Panc1 (cell line): ENCODE results near the gene TMEM271. TPM values are rescaled to one million over a fixed set of nuclear protein-coding genes. Genes with fewer than 3 reads are reported as not detected.

Experiments used
- ATAC-seq: fragments of 200-7000 bp; cut with Tn5 transposase; 2 replicates; pipeline ENCODE4 v1.9.1; 2020; ENCODE audit warnings: mild to moderate bottlenecking, moderate library complexity
- BruUV-seq: library from RNA; stranded (reverse); fragments of 400-500 nt; replicated peaks from 2 replicates; lab custom pipeline; 2021; lab: Mats Ljungman, UMichigan
- CTCF ChIA-PET: fragments of 300-600 bp; sonication (Branson Sonifier 250); formaldehyde crosslinking; loops from one replicate; lab custom pipeline; 2022; ENCODE audit warnings: antibody characterized with exemption; lab: Charles Lee
- POLR2A ChIA-PET: fragments of 300-600 bp; sonication (Branson Sonifier 250); formaldehyde crosslinking; loops from one replicate; lab custom pipeline; 2022; ENCODE audit warnings: antibody characterized with exemption; lab: Charles Lee
- DNase-seq: peaks from one replicate; pipeline ENCODE4 v3.0.0-alpha.2; 2010; ENCODE audit warnings: low read depth, low spot score
- H3K27ac ChIP-seq: 2 replicates; pipeline ENCODE4 v1.5.1; 2011; ENCODE audit warnings: mild to moderate bottlenecking, low read length, inconsistent platforms
- H3K27me3 ChIP-seq: fragments of 200-500 bp; sonication (Bioruptor generic); 2 replicates; pipeline ENCODE4 v1.6.0; 2014; ENCODE audit warnings: low read length, inconsistent platforms; ENCODE audit not compliant: control insufficient read depth, insufficient read depth
- H3K36me3 ChIP-seq: fragments of 200-500 bp; sonication (Bioruptor generic); 2 replicates; pipeline ENCODE4 v1.5.1; 2014; ENCODE audit warnings: inconsistent platforms, mild to moderate bottlenecking, low read length, moderate library complexity; ENCODE audit not compliant: control insufficient read depth, insufficient read depth
- H3K4me1 ChIP-seq: 2 replicates; pipeline ENCODE4 v1.5.1; 2011; ENCODE audit warnings: inconsistent platforms, mild to moderate bottlenecking, low read length, moderate library complexity; ENCODE audit not compliant: control insufficient read depth, insufficient read depth
- H3K4me3 ChIP-seq, 2 experiments: 2 replicates each; pipeline ENCODE4 v1.5.1; 2011 to 2012; ENCODE audit warnings: low read depth in 2 of 2, low read length in 2 of 2, mild to moderate bottlenecking in 2 of 2, inconsistent platforms in 1 of 2, moderate library complexity in 1 of 2
- H3K9me3 ChIP-seq: fragments of 200-500 bp; sonication (Bioruptor generic); 2 replicates; pipeline ENCODE4 v1.5.1; 2014; ENCODE audit warnings: low read depth, mild to moderate bottlenecking, inconsistent platforms, low read length, moderate library complexity; ENCODE audit not compliant: control insufficient read depth, insufficient read depth
- POLR2AphosphoS5 ChIP-seq: IDR thresholded peaks from 2 replicates; pipeline ENCODE4 v1.6.1; 2012; ENCODE audit warnings: mild to moderate bottlenecking, low read depth, low read length, moderate library complexity
- SIN3A ChIP-seq: IDR thresholded peaks from 2 replicates; pipeline ENCODE4 v1.6.1; 2012; ENCODE audit warnings: low read depth, mild to moderate bottlenecking, low read length, moderate library complexity, borderline replicate concordance; ENCODE audit not compliant: insufficient read depth
- TCF7L2 ChIP-seq: IDR thresholded peaks from 2 replicates; pipeline ENCODE4 v1.6.1; 2011; ENCODE audit warnings: mild to moderate bottlenecking, low read depth, low read length, inconsistent platforms
- in situ Hi-C: cut with HindIII; loops from 2 replicates; pipeline ENCODE4 v1.10.0; 2016; ENCODE audit warnings: low sequenced_read_pairs, low pct_unique_long_range_greater_than_20kb
- intact Hi-C: fragments of 100-400 bp; cut with micrococcal nuclease; formaldehyde crosslinking; loops from one replicate; pipeline ENCODE4 v1.10.0; 2022; ENCODE audit not compliant: unreplicated experiment
- total RNA-seq: library from RNA; stranded (reverse); gene quantifications from one replicate; pipeline ENCODE4 v1.2.1, GENCODE V29; 2021; ENCODE audit not compliant: unreplicated experiment
- TF ChIP-seq, protein P1 (sequence below), 2 experiments: IDR thresholded peaks; 2 replicates each; pipeline ENCODE4 v1.6.1; 2011 to 2012; ENCODE audit warnings: low read depth in 2 of 2, control low read depth in 1 of 2, low read length in 1 of 2, mild to moderate bottlenecking in 1 of 2, moderate library complexity in 1 of 2; ENCODE audit not compliant: insufficient read depth in 1 of 2
- TF ChIP-seq, protein P2 (sequence below): fragments of 450-650 bp; IDR thresholded peaks from 2 replicates; pipeline ENCODE4 v1.5.1; 2017; ENCODE audit warnings: mild to moderate bottlenecking

The TMEM271 gene
- total RNA-seq, 1 experiment from 2014 or later = not detected

DNA sequence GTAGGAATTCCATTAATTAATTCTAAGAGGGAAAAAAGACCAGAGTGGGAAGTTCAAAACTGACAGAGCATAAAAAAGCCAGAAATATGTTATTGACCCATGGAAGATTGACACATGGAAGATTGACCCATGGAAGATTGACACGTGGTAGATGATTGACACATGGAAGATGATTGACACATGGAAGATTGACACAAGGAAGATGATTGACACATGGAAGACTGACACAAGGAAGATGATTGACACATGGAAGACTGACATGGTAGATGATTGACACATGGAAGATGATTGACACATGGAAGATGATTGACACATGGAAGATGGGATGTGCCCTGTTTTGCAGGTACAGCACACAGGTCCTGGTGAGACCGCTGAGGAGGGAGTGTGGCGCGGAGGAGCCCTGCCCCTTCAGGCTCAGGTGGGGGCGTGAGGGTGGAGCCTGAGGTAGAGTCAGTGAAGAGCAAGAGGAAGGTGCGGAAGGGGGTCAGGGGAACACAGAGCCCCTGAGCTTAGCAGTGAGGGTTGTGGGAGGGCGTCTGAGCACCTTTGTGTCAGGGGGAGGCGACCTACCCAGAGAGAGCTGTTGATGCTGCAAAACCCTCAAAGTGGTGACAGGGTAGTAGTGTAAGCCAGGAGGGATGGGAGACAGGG, 33.4 kb upstream of the TMEM271 start:
- Histone ChIP-seq H3K27ac (no peak overlapping the region), H3K4me1 (peaks cover 9% of the 10 kb centered on the region), H3K9me3 (no peaks in the 10 kb centered on the region), H3K36me3 (no peaks in the 10 kb centered on the region), H3K27me3 (no peaks in the 10 kb centered on the region), H3K4me3 (no peak overlapping the region)
- intact Hi-C loops (no loop called here), in situ Hi-C loops (no loop called here)
- no TSS peak for BruUV-seq
- DNase-seq = no peak
- ChIA-PET POLR2A (no interaction called here), CTCF (no interaction called here)
- no peak for ATAC-seq
- TF ChIP-seq POLR2AphosphoS5 (no peak), SIN3A (no peak), TCF7L2 (no peak)
- TF ChIP-seq, protein P1, sequence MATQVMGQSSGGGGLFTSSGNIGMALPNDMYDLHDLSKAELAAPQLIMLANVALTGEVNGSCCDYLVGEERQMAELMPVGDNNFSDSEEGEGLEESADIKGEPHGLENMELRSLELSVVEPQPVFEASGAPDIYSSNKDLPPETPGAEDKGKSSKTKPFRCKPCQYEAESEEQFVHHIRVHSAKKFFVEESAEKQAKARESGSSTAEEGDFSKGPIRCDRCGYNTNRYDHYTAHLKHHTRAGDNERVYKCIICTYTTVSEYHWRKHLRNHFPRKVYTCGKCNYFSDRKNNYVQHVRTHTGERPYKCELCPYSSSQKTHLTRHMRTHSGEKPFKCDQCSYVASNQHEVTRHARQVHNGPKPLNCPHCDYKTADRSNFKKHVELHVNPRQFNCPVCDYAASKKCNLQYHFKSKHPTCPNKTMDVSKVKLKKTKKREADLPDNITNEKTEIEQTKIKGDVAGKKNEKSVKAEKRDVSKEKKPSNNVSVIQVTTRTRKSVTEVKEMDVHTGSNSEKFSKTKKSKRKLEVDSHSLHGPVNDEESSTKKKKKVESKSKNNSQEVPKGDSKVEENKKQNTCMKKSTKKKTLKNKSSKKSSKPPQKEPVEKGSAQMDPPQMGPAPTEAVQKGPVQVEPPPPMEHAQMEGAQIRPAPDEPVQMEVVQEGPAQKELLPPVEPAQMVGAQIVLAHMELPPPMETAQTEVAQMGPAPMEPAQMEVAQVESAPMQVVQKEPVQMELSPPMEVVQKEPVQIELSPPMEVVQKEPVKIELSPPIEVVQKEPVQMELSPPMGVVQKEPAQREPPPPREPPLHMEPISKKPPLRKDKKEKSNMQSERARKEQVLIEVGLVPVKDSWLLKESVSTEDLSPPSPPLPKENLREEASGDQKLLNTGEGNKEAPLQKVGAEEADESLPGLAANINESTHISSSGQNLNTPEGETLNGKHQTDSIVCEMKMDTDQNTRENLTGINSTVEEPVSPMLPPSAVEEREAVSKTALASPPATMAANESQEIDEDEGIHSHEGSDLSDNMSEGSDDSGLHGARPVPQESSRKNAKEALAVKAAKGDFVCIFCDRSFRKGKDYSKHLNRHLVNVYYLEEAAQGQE (IDR thresholded peaks at IDR 0.05; ENCODE audit: insufficient read depth in 1 of 2, low read depth in 2 of 2, low read length in 1 of 2) = no peak
- TF ChIP-seq, protein P2, sequence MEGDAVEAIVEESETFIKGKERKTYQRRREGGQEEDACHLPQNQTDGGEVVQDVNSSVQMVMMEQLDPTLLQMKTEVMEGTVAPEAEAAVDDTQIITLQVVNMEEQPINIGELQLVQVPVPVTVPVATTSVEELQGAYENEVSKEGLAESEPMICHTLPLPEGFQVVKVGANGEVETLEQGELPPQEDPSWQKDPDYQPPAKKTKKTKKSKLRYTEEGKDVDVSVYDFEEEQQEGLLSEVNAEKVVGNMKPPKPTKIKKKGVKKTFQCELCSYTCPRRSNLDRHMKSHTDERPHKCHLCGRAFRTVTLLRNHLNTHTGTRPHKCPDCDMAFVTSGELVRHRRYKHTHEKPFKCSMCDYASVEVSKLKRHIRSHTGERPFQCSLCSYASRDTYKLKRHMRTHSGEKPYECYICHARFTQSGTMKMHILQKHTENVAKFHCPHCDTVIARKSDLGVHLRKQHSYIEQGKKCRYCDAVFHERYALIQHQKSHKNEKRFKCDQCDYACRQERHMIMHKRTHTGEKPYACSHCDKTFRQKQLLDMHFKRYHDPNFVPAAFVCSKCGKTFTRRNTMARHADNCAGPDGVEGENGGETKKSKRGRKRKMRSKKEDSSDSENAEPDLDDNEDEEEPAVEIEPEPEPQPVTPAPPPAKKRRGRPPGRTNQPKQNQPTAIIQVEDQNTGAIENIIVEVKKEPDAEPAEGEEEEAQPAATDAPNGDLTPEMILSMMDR = no peak

DNA sequence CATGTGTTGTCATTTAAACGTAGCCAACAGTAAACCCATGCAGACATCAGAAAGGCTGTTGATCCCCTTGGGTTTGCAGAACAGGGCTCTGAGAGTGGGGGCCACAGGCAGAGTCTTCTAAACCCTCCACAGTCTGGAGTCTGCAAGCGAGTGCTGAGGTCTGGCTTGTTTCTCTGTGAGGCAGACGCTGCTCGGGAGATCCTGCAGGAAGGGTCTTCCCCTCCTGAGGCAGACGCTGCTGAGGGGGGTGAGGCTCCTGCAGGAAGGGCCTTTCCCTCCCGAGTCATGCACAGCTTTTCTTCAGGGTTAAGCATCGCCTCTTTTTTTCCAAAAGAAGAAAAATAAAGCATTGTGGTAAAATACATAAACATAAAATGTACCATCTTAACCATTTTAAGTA, 32.1 kb upstream of the TMEM271 start:
- Histone ChIP-seq H3K27ac (no peak overlapping the region), H3K9me3 (no peaks in the 10 kb centered on the region), H3K36me3 (no peaks in the 10 kb centered on the region), H3K27me3 (no peaks in the 10 kb centered on the region), H3K4me3 (no peak overlapping the region), H3K4me1 (peaks cover 9% of the 10 kb centered on the region)
- ATAC-seq = no peak
- DNase-seq = no peak
- BruUV-seq = no TSS peak
- in situ Hi-C loops (no loop called here), intact Hi-C loops (no loop called here)
- TF ChIP-seq, protein P2 = no peak
- TF ChIP-seq, protein P1 (IDR thresholded peaks at IDR 0.05; ENCODE audit: insufficient read depth in 1 of 2, low read depth in 2 of 2, low read length in 1 of 2) = no peak
- TF ChIP-seq POLR2AphosphoS5 (no peak), SIN3A (no peak), TCF7L2 (no peak)
- ChIA-PET POLR2A (no interaction called here), CTCF (no interaction called here)
